Retinal pigment epithelial cell (primary cell): ENCODE measurements around the gene PRR20G.

Source experiments
- DNase-seq: peaks from one replicate; pipeline ENCODE4 v3.0.0-alpha.2; 2010; ENCODE audit warnings: low read depth
- H3K4me3 ChIP-seq: 2 replicates; pipeline ENCODE4 v1.5.1; 2011; ENCODE audit warnings: mild to moderate bottlenecking, low read length, control low read depth, moderate library complexity
- TF ChIP-seq, protein P1 (sequence below): conservative IDR thresholded peaks from 2 replicates; pipeline ENCODE4 v1.5.1; 2011; ENCODE audit warnings: low read depth, low read length, control low read depth, inconsistent platforms

The PRR20G gene

DNA sequence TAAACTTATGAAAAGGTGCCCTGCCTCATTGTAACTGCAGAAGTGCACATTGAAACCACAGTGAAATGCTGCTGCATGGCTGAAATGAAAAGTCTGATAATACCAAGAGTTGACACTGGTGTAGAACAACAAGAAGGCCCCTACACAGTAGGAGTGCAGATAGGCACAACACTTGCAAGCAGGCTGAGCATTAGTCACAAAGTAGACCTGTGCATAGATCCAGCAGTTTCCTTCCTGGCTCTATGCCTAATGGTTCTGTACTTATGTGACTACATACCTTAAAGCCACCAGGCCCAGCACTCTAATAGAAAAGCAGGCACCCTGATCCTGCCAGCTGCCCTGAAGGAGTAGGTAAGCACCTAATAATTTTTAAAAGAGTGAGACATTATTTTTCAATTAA is 53.1 kb downstream of the PRR20G start:
- no peak overlapping the region for H3K4me3 ChIP-seq
- DNase-seq = no peak
- TF ChIP-seq, protein P1, sequence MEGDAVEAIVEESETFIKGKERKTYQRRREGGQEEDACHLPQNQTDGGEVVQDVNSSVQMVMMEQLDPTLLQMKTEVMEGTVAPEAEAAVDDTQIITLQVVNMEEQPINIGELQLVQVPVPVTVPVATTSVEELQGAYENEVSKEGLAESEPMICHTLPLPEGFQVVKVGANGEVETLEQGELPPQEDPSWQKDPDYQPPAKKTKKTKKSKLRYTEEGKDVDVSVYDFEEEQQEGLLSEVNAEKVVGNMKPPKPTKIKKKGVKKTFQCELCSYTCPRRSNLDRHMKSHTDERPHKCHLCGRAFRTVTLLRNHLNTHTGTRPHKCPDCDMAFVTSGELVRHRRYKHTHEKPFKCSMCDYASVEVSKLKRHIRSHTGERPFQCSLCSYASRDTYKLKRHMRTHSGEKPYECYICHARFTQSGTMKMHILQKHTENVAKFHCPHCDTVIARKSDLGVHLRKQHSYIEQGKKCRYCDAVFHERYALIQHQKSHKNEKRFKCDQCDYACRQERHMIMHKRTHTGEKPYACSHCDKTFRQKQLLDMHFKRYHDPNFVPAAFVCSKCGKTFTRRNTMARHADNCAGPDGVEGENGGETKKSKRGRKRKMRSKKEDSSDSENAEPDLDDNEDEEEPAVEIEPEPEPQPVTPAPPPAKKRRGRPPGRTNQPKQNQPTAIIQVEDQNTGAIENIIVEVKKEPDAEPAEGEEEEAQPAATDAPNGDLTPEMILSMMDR = no peak
